ENCODE data around the gene PPP2R3B.
"Not testable (repeated sequence)": the region's sequence is repeated elsewhere in the genome, so short reads cannot be mapped to it uniquely, and the experiment has no call there.

PPP2R3B gene

DNA sequence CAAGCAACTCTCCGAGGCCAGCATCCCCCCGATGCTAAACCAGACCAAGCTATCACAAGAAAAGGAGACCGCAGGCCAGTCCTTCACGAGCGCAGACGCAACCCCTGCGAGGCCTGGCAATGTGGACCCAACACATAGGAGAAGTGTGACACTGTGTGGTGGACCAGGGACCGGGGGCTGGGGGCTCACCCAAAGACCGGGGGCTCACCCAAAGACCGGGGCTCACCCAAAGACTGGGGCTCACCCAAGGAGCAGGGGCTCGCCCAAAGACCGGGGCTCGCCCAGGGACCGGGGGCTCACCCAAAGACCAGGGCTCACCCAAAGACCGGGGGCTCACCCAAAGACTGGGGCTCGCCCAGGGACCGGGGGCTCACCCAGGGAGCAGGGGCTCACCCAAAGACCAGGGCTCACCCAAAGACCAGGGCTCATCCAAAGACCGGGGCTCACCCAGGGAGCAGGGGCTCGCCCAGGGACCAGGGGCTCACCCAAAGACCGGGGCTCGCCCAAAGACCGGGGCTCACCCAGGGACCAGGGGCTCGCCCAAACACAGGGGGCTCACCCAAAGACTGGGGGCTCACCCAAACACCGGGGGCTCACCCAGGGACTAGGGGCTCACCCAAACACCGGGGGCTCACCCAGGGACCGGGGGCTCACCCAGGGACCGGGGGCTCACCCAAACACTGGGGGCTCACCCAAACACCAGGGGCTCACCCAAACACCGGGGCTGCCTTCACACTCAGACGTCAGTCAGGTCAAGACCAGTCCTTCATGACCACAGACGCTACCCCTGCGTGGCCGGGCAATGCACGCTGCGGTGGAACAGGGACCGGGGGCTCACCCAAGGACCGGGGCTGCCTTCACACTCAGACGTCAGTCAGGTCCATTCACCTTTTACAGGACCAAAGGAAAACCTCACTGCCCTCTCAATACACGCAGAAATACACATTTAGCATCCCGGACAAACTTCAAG is 32.9 kb downstream of the PPP2R3B start:
- DNase-seq (ENCODE audit: low read depth in 2 of 2): no peak

DNA sequence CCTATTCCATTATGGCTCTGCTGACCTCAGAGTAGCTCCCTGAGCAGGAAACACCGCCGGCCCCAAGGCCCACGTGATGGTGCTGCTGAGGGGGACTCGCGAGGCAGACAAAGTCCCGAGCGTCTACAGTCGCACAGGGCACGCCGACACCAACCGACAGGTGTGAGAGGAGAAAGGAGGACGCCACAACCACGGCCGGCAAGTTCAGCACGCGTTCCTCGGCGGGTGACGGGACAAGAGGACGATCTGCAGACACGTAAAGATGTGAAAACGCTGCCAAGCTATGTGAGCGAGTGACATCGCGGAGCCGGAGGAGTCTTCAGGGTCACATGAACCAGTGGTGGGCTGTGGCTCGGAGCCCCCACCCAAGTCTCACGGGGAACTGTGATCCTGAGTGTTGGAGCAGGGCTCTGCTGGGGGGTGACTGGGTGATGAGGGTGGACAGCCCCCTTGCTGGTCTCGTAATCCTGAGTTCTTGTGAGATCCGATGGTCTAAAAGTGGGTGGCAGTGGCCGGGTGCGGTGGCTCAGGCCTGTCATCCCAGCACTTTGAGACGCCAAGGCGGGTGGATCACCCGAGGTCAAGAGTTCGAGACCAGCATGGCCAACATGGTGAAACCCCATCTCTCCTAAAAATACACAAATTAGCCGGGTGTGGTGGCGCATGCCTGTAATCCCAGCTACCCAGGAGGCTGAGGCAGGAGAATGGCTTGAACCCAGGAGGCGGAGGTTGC is 34.0 kb downstream of the PPP2R3B start:
- no peak for DNase-seq (ENCODE audit: low read depth in 2 of 2)

DNA sequence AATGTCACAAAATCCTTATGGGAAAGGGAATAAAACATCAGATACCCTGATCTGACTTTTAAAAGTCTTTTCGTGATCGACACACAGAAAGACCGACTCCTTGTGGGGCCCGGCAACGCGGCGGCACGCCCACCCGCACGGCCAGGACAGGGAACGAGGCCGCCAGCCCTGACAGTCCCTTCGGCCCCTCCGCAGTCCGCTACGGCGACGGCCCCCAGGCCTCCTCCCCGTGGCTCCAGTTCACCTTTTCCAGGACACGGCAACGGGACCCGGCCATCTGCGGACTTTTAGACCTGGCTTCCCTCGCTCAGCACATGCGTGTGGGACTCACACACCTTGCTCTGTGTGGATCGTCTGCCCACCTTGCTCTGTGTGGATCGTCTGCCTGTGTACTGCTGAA is 34.5 kb downstream of the PPP2R3B start:
- no peak for DNase-seq (ENCODE audit: low read depth in 2 of 2)

DNA sequence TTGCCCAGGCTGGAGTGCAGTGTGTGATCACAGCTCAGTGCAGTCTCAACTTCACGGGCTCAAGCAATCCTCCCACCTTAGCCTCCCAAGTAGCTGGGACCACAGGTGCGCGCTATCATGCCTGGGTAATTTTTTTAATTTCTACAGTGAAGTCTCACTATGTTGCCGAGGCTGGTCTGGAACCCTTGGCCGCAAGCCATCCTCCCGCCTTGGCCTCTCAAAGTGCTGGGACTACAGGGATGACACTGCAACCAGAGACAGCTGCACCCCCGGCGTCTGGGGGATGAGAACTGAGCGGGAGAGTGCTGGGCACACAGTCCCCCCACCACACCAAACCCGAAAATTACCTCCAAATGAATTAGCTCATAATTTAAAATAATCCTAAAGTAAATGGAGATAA is 35.0 kb downstream of the PPP2R3B start:
- DNase-seq (ENCODE audit: low read depth in 2 of 2): no peak

DNA sequence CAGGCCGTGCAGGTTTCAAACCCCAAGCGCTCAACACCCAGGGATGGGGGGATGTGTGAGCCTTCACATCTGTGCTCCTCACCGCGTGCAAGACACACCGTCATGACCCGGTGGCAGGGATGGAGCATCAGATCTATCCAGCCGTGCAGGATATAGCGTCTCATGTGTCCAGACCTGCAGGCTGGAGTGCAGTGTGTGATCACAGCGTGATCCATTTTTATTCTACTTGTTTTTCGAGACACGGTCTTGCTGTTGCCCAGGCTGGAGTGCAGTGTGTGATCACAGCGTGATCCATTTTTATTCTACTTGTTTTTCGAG is 35.4 kb downstream of the PPP2R3B start:
- not testable (repeated sequence) for DNase-seq (ENCODE audit: low read depth in 2 of 2)

DNA sequence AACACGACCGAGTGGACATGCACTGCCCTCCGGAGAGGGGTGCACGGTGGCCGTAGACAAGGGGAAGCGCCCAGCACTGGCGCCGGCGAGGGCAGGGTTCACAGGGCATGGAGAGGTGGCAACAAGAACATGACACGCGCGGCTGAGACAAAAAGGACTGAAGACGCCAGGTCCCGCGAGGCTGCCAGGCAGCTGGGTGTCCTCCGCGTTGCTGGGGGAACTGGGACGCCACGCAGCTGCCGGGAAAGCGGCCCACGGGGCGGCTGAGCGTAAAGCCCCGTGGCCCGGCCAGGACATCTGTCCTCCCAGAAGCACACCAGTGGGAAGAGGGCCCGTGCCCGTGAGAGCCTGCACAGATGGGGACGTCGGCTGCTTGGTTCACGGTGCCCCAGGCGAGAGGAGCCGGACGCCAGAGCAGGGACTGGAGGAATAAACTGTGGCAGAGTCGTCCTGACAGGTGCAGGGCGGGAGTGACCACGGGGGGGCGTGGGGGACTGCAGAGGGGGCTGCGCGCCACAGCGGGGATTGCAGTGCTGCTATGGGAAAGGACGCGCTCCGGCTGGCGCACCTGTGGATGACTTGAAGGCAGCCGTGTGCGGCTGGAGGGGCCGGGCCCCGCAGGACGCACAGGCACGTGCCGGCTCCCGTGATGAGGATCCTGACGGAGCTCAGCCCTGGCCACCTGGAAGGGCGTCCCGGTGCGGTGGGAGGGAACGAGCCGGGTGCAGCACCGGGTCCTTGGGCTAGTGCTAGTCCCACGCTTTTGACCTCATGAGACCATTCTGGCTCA is 36.0 kb downstream of the PPP2R3B start:
- DNase-seq (ENCODE audit: low read depth in 2 of 2): no peak

DNA sequence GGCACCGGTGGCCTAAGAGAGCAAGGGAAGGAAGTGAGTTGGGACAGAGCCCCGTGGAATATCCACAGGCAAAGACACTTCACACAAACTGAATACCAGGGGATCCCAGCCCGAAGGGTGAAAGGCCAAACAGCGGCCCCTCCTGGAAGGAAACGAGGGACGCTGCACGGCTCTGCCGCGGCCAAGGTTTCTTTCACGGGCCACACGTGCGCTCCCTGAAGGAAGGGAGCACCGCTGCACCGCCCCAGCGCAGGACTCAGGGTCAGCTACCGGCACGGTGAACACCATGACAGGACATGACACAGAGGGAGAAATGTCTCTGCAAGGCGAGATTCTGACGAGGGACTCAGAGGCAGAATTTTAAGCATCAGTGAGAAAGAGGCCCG is 36.6 kb downstream of the PPP2R3B start:
- no peak for DNase-seq (ENCODE audit: low read depth in 2 of 2)

DNA sequence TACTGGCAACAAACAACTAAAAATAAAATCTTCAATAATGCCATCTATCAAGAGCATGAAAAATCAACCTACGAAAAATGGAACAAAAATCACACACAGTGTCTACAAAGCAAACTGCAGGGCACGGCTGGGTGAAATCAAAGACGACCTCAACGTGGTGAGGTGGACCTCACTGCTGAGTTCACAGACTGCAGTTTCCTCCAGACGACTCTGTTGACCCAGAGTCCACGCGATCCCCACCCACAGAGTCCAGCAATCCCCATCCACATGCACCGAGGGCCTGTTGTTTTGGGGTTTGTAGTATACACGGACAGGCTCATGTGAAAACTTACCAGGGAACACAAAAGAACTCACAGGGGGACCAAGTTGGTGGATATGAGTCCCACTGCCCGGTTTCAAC is 37.0 kb downstream of the PPP2R3B start:
- DNase-seq (ENCODE audit: low read depth in 2 of 2): no peak

DNA sequence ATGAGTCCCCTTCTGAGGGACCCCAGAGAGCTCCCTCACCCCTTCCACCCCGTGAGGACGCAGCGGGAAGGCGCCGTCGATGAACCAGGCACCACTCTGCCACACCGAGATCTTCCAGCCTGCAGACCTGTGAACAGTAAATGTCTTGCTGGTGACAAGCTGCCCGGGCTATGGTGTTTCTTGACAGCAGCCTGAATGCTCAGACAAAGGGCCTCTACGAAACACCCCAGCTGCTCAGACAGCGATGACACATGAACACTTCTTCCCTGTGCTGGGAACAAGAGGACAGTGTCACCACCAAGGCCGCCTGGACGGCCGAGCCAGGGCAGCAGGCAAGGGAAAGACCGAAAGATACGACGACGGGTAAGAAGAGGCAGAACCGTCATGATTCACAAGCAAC is 37.5 kb downstream of the PPP2R3B start:
- no peak for DNase-seq (ENCODE audit: low read depth in 2 of 2)

DNA sequence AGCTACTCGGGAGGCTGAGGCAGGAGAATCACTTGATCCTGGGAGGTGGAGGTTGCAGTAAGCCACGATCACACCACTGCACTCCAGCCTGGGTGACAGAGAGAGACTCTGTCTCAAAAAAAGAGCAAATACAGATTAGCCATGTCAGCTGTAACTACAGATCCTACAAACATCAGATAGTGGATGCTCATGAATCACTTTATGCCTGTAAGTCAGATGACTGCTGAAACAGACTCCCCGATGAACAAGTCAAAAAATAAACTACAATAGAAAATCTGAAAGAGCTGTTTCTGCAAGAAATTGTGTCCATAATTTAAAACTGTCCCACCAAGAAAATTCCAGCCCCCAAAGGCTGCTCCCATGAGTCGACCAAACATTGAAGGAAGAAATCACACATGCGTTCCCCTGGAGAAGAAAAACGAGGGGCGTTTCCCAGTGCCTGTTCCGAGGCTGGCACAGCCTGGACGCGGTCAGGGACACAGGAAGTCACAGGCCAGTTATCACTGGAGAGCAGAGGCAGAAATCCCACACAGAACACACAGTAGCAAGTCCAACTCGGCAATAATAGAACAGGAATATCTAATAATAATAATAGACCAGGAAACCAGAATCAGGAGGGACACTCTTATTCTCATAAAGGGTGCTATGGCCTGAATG is 38.1 kb downstream of the PPP2R3B start:
- no peak for DNase-seq (ENCODE audit: low read depth in 2 of 2)

DNA sequence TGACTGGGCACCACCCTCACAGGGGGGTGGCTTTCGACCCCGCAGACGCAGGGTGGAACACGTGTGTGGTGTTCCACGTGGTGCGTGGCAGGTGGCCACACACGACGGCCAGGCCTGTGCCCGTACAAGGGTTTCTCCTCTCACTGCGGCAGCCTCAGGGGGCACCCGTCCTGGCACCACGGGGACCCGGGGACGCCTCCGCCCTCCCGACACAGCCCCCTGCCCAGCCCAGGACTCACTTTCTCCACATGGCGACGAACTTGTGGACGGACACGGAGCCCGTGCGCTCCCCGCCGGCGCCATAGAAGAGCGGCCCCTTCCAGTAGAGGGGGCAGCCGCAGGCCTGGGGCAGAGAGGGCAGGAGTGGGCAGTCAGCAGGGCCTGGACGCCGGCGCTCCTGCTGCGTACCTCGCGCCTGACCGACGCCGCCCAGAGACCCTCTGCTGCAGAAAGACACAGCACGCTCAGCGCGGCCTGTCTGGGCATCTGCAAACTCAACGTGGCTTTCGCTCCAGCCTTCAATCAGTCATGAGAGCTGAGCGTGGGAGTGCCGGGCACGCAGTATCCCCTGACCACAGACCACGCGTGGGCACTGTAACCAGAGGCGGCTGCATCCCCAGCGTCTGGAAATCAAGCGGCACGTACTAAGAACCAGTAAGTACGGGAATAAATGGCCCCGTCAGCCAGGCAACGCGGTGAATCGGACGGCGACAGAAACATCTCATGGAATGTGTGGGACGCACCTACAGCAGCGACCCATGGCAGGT is 39.2 kb downstream of the PPP2R3B start:
- DNase-seq (ENCODE audit: low read depth in 2 of 2): no peak

DNA sequence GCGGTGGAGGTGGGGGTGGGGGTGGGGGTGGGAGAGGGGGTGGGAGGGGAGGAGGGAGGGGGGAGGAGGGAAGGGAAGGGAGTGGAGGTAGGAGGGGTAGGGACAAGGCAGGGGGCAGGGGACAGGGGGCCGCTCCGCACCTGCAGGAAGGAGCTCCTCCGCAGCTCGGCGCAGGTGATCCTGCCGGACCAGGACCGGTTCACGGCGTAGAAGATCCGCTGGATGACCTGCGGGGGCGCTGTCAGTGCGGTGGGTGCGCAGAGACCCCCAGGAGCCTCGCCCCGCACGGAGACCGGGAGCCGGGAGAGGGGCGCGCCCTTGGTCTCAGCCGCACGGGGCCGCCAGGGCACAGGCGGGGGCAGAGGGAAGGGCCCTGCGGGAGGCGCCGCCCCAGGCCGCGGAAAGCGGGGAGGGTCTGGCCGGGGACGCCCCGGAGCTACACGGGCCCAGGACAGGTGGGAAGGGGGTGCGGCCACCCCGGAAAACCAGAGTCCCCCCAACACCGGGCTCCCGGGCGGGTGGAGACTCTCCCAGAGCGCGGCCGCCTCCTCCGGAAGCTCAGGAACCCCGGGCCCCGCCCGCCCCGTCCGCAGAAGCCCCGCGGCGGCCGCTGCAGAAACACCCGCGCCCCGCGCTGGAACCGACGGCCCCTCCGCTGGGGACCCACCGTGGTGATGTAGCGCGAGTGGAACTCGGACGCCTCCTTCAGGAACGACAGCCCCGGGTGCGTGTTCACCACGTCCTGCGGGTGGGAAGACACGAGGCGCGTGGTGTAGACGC is 40.5 kb downstream of the PPP2R3B start:
- no peak for DNase-seq (ENCODE audit: low read depth in 2 of 2)

DNA sequence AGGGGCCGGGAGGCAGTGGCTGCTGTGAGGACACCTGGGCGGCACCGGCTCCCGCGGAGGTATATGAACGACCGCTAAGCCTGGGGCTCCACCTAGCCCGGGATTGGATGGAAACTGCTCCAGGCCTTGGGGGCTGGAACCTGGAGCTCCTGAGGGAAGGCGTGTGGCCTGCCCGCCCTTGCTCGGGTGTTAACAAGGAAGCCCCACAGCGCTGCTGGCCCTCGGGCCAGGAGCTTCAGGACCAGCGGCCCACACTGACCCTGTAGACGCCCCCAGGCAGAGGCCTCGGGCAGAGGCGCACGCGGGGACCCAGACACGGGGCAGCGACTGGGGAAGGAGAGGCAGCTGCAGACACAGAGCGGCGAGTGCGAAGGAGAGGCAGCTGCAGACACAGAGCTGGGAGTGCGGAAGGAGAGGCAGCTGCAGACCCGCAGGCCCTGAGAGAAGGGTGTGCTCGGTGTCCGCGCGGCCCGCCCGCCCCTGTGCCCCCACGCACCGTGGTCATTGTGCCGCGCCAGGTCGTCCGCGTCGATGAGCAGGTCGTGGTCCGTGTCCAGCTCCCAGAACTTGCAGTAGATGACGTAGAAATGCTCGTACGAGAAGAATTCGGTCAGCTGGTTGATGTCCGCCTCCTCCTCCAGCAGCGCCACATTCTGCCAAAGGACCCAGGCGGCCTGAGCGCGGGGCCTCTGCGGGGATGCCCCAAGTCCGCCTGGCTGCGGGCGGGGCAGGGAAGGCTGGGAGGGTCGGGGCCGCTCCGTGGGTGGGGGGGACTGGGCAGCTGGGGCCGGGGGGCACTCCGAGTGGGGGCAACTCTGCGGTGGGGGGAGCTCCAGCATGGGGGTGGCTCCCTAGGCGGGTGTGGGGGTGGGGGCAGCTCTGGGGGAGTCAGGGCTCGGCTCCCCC is 41.4 kb downstream of the PPP2R3B start:
- DNase-seq (ENCODE audit: low read depth in 2 of 2): no peak

DNA sequence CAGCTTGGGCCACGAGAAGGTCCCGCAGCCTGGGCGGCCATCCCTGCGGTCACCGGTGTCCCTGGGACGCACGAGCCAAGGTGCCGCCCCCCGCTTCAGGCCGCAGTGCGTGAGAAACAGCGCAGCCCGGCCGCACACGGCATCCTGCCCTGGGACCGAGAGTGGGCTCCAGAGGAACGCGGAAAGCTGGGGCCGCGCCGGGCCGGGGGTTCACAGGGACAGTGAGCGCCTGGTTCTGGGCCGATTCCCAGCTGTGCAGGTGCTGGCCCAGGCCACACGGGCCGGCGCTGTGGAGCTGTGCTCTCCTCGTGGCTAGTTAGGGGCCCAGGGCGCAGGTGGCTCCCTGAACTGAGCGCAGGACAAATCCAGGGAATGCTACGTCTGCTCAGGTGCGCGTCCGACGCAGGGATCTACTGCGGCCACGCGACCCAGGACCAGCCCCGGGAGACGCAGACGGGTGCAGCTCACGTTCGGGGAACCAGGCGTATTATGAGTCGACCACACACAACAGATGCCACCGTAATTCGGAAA is 42.3 kb downstream of the PPP2R3B start:
- no peak for DNase-seq (ENCODE audit: low read depth in 2 of 2)

DNA sequence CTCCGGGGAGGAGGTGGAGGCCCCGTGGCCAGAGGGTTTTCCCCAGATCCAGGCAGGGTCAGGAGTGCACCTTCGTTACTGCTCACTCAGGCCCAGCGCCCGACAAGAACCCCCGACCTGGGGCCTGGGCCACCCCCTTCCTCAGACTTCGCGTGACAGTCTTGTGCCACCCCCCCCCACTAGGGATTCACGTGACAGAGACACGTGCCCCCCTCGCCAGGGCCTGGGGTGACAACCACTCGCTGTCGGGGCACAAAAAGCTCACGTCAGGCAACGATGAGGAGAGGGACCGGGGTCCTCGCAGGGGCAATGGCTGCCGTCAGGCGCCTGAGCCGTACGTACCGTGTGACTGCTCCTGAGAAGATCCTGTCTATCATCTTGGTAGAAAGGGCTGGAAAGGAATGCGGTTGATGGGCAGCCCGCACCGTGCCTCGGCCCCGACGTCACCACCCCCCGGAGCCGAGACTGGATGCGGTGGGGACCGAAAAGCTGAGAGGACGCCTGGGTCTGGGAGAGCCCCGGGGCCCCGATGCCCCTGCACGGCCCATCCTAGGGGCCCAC is 45.1 kb downstream of the PPP2R3B start:
- DNase-seq (ENCODE audit: low read depth in 2 of 2): no peak

DNA sequence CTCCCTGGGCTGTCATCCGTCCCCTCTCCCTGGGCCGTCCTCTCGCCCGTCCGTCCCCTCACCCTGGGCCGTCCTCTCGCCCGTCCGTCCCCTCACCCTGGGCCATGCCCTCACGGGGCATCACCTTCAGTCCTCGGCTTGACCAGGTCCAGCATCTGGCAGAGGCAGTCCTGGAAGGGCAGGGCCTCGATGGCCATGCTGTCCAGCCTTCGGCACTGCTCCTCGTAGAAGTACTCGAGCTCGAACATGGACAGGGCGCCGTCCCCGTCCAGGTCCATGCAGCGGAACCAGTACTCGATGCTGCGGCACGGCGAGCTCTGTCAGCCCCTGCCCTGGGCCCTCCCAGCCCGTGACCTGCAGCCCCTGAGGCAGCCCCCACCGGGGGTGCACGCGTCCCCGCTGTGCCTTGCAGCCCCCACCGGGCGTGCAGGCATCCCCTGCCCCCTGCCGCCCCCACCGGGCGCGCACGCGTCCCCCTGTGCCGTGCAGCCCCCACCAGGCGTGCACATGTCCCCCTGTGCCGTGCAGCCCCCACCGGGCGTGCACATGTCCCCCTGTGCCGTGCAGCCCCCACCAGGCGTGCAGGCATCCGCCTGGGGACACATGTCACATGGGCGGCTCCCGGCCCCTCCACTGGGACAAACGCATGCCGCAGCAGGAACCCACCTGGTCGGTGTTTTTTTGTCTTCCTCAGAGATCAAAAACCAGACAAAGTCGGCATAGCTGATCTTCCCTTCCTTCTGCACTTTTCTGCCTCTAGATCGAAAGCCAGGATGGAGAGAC is 45.9 kb downstream of the PPP2R3B start:
- no peak for DNase-seq (ENCODE audit: low read depth in 2 of 2)

DNA sequence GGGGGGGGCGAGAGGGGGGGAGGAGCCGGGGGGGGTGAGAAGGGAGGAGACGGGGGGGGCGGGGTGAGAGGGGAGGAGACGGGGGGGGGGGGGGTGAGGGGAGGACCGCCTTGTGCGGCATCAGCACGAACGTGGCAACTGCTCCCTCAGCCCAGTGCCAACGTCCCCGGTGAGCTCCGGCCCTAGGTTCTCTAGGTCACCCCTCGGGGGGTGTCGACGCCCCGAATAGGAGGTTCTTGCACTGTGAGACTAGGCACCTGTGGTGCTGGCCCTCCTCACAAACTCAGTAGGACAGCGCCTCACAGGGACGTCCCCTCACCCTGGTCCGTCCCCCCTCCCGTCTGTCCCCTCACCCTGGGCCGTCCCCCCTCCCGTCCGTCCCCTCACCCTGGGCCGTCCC is 46.6 kb downstream of the PPP2R3B start:
- no peak for DNase-seq (ENCODE audit: low read depth in 2 of 2)

DNA sequence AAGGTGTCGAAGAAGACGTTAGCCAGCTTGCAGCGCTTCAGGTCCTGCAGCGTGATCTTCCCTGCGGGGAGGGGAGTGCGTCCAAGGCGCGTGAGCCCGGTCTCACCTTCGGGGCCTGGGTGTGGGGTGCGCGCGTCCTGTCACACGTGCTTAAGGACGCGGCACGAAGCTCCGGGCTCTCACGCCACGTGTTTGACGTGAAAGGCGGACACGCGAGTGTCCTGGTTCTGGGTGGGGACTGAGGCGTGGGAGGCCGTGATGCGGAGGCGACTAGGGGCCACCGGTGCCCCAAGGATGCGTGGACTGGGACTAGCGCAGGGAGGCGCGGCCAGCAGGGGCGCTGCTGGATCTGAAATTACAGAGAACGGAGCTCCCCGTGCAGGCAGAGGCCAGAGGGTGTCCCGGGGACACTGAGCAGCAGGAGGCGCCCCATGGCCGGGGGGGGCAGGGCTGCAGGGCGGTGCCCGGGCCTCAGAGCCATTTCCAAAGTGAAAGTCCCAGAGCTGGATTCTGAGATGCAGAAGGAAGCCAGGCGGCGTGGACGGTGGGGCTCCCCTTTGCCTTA is 47.8 kb downstream of the PPP2R3B start:
- no peak for DNase-seq (ENCODE audit: low read depth in 2 of 2)

Measured in stimulated activated CD4-positive, alpha-beta T cell treated with anti-CD3 and anti-CD28 coated beads, Interleukin-15, amount 100 ng/mL, for 48 hours (primary cell).